NCI-H748 (cell line): ENCODE data around the gene PDXP.
"Not testable (repeated sequence)": the region's sequence is repeated elsewhere in the genome, so short reads cannot be mapped to it uniquely, and the experiment has no call there.

Experiments used
- DNase-seq: peaks from one replicate; lab custom pipeline; 2025; ENCODE audit not compliant: unreplicated experiment; lab: John Stamatoyannopoulos, UW

The PDXP gene

DNA sequence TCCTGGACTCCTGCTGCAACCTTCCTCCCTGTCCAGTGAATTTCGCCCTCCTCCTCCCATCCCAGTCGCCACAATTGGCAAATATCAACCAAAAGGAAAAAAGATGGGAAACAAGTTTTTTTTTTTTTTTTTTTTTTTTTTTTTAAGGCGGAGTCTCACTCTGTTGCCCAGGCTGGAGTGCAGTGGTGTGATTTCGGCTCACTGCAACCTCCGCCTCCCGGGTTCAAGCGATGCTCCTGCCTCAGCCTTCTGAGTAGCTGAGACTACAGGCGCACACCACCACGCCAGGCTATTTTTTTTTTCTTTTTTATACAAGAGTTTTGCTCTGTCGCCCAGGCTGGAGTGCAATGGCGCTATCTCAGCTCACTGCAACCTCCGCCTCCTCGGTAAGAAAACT is 37.7 kb downstream of the PDXP start:
- not testable (repeated sequence) for DNase-seq

DNA sequence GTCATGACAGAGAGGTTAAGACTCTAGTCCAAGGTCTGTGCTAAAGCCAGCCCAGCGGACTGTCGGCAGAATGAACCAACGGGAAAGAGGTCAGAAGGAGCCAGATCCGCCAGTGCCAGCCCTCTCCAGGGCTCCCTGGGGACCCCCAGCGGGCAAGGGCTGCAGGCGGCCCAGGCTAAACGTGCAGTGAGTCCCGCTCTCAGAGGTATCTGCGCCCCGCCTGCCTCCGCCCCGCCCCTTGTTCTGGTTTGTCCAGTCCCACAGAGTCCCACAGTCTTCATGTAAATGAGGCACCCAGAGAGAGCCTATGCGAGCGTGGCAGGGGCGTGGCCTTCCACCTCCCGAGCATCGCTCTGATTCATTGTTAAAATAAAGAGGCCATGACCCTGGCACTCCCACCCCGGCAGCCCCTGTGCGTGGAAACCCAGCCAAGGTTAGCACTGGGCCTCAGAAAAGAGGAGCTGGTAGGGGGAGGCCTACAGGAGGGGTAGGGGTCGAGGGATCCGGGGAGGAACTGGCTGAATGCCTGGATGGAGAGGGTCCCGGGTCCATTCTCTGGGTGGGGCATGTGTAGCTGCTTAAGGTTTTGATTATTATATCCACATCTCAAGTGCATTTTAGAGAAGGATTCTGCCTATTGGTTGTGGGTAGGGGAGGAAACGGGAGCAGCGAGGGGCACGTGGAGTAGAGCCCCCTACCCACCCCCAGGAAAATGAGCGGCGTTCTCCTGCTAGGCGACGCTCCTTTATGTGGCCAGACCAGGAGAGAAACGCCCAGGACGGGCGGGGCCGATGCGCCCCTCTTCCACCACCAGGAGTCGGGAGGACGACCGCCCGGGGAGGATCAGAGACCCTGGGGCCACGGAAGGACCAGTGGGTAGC is 38.4 kb downstream of the PDXP start, which contains the start of gene TRIOBP:
TRIOBP (plus strand) TSS at position 392 of the 881 bp plus-strand sequence. CDS start 4,318 bp downstream, outside the sequence.
- DNase-seq: peak; percentile 95

- DNase-seq: no peak
Measured at GRCh38 chr22:37697538-37697835, 39.0 kb downstream of the PDXP start.

DNA sequence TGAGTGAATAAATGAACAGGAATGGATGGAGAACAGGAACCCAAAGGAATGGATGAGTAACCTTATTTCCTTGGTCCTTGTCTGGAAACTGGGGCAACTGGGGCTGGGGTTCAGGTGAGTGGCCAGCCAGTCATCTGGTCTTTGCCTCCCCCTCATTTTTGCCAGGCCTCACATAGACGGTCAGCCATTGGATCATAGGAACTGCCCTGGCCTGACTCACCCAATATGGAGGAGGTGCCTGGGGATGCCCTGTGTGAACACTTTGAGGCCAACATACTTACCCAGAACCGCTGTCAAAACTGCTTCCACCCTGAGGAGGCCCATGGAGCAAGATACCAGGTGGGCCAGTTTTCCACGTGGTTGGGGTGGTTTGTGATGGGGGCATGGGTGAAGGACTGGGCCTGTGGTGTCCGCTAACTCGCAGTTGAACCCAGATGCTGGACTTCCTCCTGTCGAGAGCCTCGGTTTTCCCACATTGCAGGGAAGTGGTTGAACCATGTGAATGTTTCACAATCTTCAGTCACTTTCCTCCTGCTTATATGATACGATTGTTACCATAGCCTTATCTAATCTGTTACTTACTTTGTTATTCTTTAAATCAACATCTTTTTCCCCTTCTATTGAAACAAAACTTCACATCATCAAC is 42.7 kb downstream of the PDXP start:
- no peak for DNase-seq

- no peak for DNase-seq
Measured at GRCh38 chr22:37703906-37704305, 45.4 kb downstream of the PDXP start.

GRCh38 chr22:37704645-37705044 is 46.1 kb downstream of the PDXP start:
- DNase-seq: no peak

DNA sequence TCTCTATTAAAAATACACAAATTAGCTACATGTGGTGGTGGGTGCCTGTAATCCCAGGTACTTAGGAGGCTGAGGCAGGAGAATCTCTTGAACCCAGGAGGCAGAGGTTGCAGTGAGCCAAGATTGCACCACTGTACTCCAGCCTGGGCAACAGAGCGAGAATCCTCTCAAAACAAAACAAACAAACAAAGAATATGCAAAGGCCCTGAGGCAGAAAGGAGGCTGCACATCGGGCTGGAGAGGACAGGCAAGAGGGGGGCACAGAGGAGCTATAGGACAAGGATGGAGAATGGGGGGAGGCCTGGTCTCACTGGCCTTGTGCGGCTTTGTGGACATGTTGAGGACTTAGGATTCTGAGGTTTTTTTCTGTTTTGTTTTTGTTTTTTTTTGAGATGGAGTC is 46.7 kb downstream of the PDXP start:
- no peak for DNase-seq

DNA sequence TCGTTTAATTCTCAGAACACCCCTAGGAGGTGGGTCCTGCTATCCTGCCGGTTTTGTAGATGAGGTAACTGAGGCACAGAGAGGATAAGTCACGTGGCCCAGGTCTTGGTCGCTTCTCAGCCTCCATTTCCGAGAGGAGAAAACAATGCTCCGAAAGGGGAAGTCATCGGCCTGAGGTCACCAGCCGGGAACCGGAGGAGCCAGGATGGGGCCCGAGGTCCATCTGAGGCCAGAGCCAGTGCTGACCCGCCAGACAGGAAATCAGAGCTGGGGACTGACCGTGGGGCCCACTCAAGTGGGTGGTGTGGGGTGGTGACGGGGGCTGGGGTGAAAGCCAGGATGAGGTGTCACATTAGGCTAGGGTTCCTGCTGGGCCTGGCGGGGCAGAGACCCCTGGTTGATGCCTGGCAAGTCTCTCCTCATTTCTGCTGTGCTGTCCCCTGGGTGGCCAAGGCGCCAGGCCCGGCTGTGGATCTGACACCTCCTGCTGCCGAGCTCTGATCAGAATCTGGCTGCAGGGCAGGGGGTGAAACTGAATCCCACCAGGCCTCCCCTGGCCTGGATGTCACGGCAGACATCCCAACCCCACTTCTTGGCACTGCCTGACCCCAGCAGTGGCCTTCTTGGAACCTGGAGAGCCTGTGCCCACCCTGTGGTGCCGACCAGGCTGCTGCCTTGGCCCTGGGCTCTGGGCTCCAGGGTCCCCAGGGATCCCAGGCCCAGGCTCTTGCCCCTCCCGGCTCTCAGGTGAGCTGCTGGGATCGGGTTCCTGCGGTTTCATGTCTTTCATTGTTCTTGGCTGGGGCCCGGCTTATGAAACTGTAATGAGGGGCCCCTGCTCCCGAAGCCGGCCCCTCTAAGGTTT is 50.3 kb downstream of the PDXP start:
- DNase-seq: no peak

DNA sequence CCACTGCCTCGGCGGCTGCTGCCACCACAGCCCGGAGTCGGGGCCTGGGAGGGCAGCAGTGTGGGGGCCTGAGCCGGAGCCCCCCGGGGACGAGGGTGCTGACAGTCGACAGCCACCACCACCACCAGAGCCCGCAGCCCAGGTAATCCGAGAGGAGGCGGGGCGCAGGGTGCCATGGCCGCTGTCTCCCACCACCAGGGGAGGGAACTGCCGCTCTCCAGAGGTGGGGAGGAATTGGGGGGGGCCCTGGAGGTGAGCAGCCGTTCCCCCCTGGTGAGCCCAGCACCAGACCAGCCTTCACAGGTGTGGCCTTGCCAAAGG is 50.9 kb downstream of the PDXP start:
- DNase-seq: no peak

- no peak for DNase-seq
Measured at GRCh38 chr22:37710675-37711074, 52.2 kb downstream of the PDXP start.

DNA sequence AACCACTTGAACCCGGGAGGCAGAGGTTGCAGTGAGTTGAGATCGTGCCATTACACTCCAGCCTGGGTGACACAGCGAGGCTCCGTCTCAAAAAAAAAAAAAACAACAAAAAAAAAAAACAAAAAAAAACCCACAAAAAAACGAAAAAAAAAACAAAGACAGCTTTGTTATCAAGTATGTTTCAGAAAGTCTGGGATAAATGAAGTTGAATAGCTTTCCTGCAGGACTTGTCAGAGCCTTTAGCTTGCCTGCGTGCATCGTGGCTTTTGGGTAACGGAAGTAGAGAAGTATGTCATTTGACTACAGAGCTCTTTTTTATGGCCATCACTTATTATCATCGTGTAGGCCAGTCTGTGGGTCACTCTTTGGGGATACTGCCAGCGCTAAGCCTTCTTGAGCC is 53.0 kb downstream of the PDXP start:
- DNase-seq: no peak

GRCh38 chr22:37713761-37714160 is 55.2 kb downstream of the PDXP start:
- DNase-seq: no peak

DNA sequence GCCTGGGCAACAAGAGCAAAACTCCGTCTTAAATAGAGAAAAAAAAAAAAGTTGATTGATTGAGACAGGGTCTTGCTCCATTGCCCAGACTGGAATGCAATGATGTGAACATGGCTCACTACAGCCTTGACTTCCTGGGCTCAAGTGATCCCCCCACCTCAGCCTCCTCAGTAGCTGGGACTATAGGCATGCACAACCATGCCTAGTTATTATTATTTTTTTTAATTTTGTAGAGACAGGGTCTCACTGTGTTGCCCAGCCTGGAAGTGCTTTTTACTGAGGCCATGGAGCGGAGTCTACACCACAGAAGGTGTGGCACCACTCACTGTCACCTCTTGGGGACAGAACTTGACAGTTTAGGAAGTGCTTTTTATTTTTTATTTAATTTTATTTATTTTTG is 56.1 kb downstream of the PDXP start:
- DNase-seq: no peak

- no peak for DNase-seq
Measured at GRCh38 chr22:37715760-37716159, 57.2 kb downstream of the PDXP start.
